ENCODE data around the gene KRT82. TPM values are rescaled to one million over a fixed set of nuclear protein-coding genes. Genes with fewer than 3 reads are reported as not detected.

The KRT82 gene
- total and polyA plus RNA-seq, 2 of the 8 experiments (the other 6 are each of a cell fraction or from before 2014, with no cell fraction given), result not detected

DNA sequence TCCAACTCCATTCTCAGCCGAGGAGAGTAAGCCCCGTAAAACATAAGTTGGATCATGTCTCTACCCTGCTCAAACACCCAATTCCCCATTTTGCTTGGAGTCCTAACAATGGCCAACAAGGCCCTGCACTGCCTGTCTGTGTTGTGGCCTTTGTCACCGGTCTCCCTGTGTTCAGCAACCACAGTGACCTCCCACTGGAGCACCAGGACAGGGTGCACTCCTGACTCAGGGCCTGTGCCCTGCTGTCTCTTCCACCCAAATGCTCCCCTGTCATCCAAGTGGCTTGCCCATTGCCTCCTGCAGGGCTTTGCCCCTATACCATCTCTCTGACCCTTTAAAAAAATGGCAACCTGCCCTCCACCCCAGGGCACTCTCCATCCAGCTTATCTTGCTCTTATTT, 34.4 kb downstream of the KRT82 start:
- Histone ChIP-seq H3K27ac (ENCODE audit: low read depth, low read length) (no peak overlapping the region), H3K14ac (ENCODE audit: insufficient read length) (no peak overlapping the region), H3K4me1 (replicated peaks in 1 of 4; ENCODE audit: control insufficient read depth in 3 of 4, insufficient read depth in 4 of 4, low read length in 3 of 4) (no peaks in the 10 kb centered on the region), H3K79me2 (ENCODE audit: control insufficient read depth in 1 of 2, insufficient read depth in 2 of 2, low read length in 2 of 2) (no peaks in the 10 kb centered on the region), H3K23me2 (ENCODE audit: low read depth, low read length) (no peaks in the 10 kb centered on the region), H3K9ac (replicated peaks in 1 of 4; ENCODE audit: extremely low read depth in 1 of 4, low read depth in 3 of 4, low read length in 3 of 4) (no peak overlapping the region), H3K9me3 (ENCODE audit: insufficient read depth in 2 of 2, low read depth in 1 of 2, low read length in 1 of 2) (no peaks in the 10 kb centered on the region), H4K5ac (ENCODE audit: insufficient read length, low read depth, low read length) (no peak overlapping the region), H3K56ac (replicated peaks; ENCODE audit: insufficient read length, low read depth, low read length) (no peak overlapping the region), H3K27me3 (replicated peaks in 1 of 4; ENCODE audit: control insufficient read depth in 3 of 4, extremely low read depth in 1 of 4, insufficient read depth in 3 of 4, low read length in 3 of 4) (no peaks in the 10 kb centered on the region), H3K4me2 (ENCODE audit: insufficient read depth in 1 of 2, low read depth in 2 of 2, low read length in 2 of 2) (no peak overlapping the region), H3K36me3 (ENCODE audit: control insufficient read depth in 2 of 4, insufficient read depth in 4 of 4, low read length in 3 of 4) (no peaks in the 10 kb centered on the region), H2AK5ac (ENCODE audit: low read depth, low read length) (no peak overlapping the region), H3K79me1 (ENCODE audit: low read depth, low read length) (no peaks in the 10 kb centered on the region), H2BK15ac (ENCODE audit: low read length) (no peak overlapping the region), H2BK5ac (ENCODE audit: low read depth, low read length) (no peak overlapping the region), H2BK20ac (ENCODE audit: low read length) (no peak overlapping the region), H2BK120ac (replicated peaks; ENCODE audit: low read depth, low read length) (no peak overlapping the region), H2BK12ac (ENCODE audit: low read depth, low read length) (no peak overlapping the region), H3K23ac (ENCODE audit: insufficient read length) (no peak overlapping the region), H4K20me1 (replicated peaks in 1 of 2; ENCODE audit: control insufficient read depth in 1 of 2, insufficient read depth in 2 of 2, low read length in 2 of 2) (no peaks in the 10 kb centered on the region), H4K91ac (replicated peaks; ENCODE audit: insufficient read length, low read length) (no peak overlapping the region), H4K8ac (ENCODE audit: extremely low read depth, insufficient read depth, low read length) (no peak overlapping the region), H3K4ac (replicated peaks; ENCODE audit: insufficient read length, low read depth, low read length) (no peak overlapping the region), H3K4me3 (ENCODE audit: extremely low read depth in 1 of 4, insufficient read depth in 2 of 4, low read depth in 3 of 4, low read length in 4 of 4) (no peak overlapping the region), H3K18ac (ENCODE audit: extremely low read depth, low read length) (no peak overlapping the region), H2AFZ (ENCODE audit: low read length) (no peak overlapping the region)
- ChIA-PET CTCF (ENCODE audit: partially characterized antibody) (interaction anchor here (0.6 to 8.6 kb wide), 34 partner anchors 10 to 871 kb away, joined by 3 to 105 read pairs (median 6); partner anchors contain the start of genes KRT74 and KRT84), POLR2A (ENCODE audit: partially characterized antibody) (interaction anchor here (1.6 kb wide), 1 partner anchor 634 kb away, joined by 4 read pairs; the partner anchor contains the start of gene EIF4B)
- DNase-seq (ENCODE audit: low read depth in 1 of 2, low spot score in 2 of 2) (no peak), FAIRE-seq (no peak)
- TF ChIP-seq HDAC2 (IDR thresholded peaks at IDR 0.05; ENCODE audit: borderline replicate concordance in 1 of 2, low read depth in 2 of 2, low read length in 2 of 2), result no peak
- 87% methylated on average over 3 of the region's 3 CpGs; no CpG with 5 or more reads in 1 of the 2 experiments for WGBS, 2 experiments (ENCODE audit: extremely low coverage in 1 of 2, insufficient coverage in 1 of 2, insufficient read length in 1 of 2, insufficient replicate concordance in 2 of 2, low coverage in 1 of 2, low lambda C conversion rate in 2 of 2, missing lambda C conversion rate in 1 of 2)
